Measurements from ENCODE around the gene HBZ. TPM values are rescaled to one million over a fixed set of nuclear protein-coding genes. Genes with fewer than 3 reads are reported as not detected.

Gene HBZ
- polyA plus RNA-seq, 4 donors = 1.0 TPM; not detected in 3

DNA sequence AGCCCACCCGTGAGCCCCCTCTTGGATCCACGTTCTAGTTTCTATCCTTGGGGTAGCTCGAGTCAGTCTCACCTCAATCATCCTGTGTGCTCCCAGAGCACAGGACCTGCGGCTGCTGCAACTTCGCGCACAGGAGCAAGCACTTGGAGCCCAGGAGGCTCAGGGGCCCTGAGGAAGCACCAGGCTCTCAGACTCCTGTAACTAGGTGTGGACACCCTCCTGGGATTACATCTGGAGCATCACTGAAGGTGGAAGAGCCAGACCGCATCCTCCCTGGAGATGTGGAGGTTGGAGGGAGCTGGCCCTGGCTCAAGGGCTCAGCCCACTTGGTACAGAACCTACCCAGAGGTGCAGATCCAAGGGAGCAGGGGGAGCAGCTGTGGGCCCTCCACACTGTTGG, 30.6 kb downstream of the HBZ start:
- Histone ChIP-seq H3K4me3 (ENCODE audit: low read depth in 1 of 3, low read length in 3 of 3) (no peak overlapping the region), H3K27ac (ENCODE audit: low read depth in 1 of 3, low read length in 2 of 3) (no peak overlapping the region), H3K9me3 (ENCODE audit: control insufficient read depth in 2 of 2, insufficient read depth in 1 of 2, low read depth in 1 of 2, low read length in 1 of 2) (peaks cover 0 to 4% of the 10 kb centered on the region in 2 donors), H3K4me1 (ENCODE audit: control insufficient read depth in 3 of 3, insufficient read depth in 2 of 3, low read depth in 1 of 3, low read length in 2 of 3) (peaks cover 0 to 10% (median 2%) of the 10 kb centered on the region in 3 donors), H3K27me3 (ENCODE audit: control insufficient read depth in 3 of 3, insufficient read depth in 3 of 3, low read length in 3 of 3) (peaks cover 6 to 25% (median 10%) of the 10 kb centered on the region in 3 donors), H3K36me3 (ENCODE audit: control insufficient read depth in 3 of 3, insufficient read depth in 2 of 3, low read depth in 1 of 3, low read length in 3 of 3) (peaks cover 0 to 23% (median 3%) of the 10 kb centered on the region in 3 donors)
- no peak for DNase-seq
- no peak for FAIRE-seq
- 72 to 79% (median 75%) methylated on average over 7 of the region's 7 CpGs for WGBS, 3 donors

DNA sequence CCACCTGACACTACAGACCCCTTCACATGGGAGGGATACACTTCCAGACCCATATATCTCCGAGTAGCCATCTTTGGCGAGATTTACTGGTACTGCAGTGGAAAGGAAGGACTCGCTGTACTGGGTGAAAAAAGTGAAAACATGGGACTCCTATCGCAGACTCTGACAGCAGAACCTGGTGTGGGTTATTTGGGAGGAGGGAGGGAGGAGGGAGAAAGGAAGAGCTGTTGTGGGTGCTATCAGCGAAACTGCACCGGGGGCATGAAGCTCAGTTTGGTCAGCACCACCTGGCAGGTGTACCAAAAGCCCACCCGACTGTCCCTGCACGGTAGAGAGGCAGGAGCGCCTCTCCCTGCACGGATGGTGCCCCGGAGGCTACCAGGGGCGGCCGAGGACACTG, 32.8 kb downstream of the HBZ start:
- no peak for DNase-seq
- no peak overlapping the region for H3K4me3 ChIP-seq (ENCODE audit: low read depth in 1 of 3, low read length in 3 of 3)
- H3K9me3 ChIP-seq (ENCODE audit: control insufficient read depth in 2 of 2, insufficient read depth in 1 of 2, low read depth in 1 of 2, low read length in 1 of 2) = no peaks in the 10 kb centered on the region
- H3K4me1 ChIP-seq (ENCODE audit: control insufficient read depth in 3 of 3, insufficient read depth in 2 of 3, low read depth in 1 of 3, low read length in 2 of 3) = peaks cover 0 to 10% (median 2%) of the 10 kb centered on the region in 3 donors
- H3K36me3 ChIP-seq (ENCODE audit: control insufficient read depth in 3 of 3, insufficient read depth in 2 of 3, low read depth in 1 of 3, low read length in 3 of 3) = peaks cover 7 to 44% (median 18%) of the 10 kb centered on the region in 3 donors
- no peak overlapping the region for H3K27ac ChIP-seq (ENCODE audit: low read depth in 1 of 3, low read length in 2 of 3)
- peaks cover 0 to 4% (median 4%) of the 10 kb centered on the region in 3 donors for H3K27me3 ChIP-seq (ENCODE audit: control insufficient read depth in 3 of 3, insufficient read depth in 3 of 3, low read length in 3 of 3)
- no peak for FAIRE-seq
- 87 to 92% (median 92%) methylated on average over 12 to 13 of the region's 13 CpGs for WGBS, 3 donors

DNA sequence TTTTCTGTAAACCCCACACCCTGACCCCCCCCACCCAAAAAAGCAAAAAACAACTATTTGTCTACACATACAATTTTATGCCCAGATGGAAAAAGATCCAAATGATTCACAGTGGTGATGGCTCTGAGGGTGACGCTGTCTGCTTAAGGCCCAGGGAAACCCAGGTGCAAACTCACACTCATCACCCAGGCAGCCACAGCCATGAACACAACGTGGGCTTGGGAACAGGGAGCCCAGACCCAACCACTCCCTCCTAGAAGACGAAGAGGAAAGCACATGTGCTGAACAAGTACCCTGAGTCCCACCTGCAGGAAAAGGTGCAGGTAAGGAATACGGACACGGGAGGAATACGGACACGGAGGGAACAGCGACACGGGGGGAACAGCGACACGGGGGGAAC, 33.2 kb downstream of the HBZ start:
- Histone ChIP-seq H3K27me3 (ENCODE audit: control insufficient read depth in 3 of 3, insufficient read depth in 3 of 3, low read length in 3 of 3) (peaks cover 0 to 4% (median under 1%) of the 10 kb centered on the region in 3 donors), H3K27ac (ENCODE audit: low read depth in 1 of 3, low read length in 2 of 3) (no peak overlapping the region), H3K36me3 (ENCODE audit: control insufficient read depth in 3 of 3, insufficient read depth in 2 of 3, low read depth in 1 of 3, low read length in 3 of 3) (peaks cover 8 to 49% (median 21%) of the 10 kb centered on the region in 3 donors), H3K4me3 (ENCODE audit: low read depth in 1 of 3, low read length in 3 of 3) (no peak overlapping the region), H3K4me1 (ENCODE audit: control insufficient read depth in 3 of 3, insufficient read depth in 2 of 3, low read depth in 1 of 3, low read length in 2 of 3) (peaks cover 0 to 7% (median 2%) of the 10 kb centered on the region in 3 donors), H3K9me3 (ENCODE audit: control insufficient read depth in 2 of 2, insufficient read depth in 1 of 2, low read depth in 1 of 2, low read length in 1 of 2) (no peaks in the 10 kb centered on the region)
- FAIRE-seq (no peak), DNase-seq (no peak)
- 74 to 89% (median 87%) methylated on average over 10 to 11 of the region's 11 CpGs for WGBS, 3 donors

DNA sequence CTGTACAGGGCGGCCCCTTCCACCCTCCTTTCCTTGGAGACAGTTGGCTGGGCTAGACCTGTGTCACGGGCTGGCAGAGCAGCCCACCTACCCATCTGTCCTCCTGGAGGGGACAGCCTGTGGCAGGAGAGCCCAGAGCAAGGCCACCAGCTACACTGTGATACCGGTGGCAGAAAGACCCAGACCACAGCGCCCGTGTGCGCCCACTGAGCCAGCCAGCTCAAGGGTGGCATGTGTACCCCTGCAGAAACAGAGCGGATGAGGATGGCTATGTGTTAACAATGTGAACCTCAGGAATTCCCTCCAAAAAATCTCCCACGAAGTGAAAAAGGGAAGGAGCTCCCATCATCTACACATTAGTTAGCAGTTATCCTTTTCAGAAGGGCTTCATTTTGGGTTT, 34.9 kb downstream of the HBZ start:
- no peaks in the 10 kb centered on the region for H3K27me3 ChIP-seq (ENCODE audit: control insufficient read depth in 3 of 3, insufficient read depth in 3 of 3, low read length in 3 of 3)
- DNase-seq (no peak), FAIRE-seq (no peak)
- no peak overlapping the region for H3K4me3 ChIP-seq (ENCODE audit: low read depth in 1 of 3, low read length in 3 of 3)
- no peaks in the 10 kb centered on the region for H3K4me1 ChIP-seq (ENCODE audit: control insufficient read depth in 3 of 3, insufficient read depth in 2 of 3, low read depth in 1 of 3, low read length in 2 of 3)
- peaks cover 10 to 65% (median 29%) of the 10 kb centered on the region in 3 donors for H3K36me3 ChIP-seq (ENCODE audit: control insufficient read depth in 3 of 3, insufficient read depth in 2 of 3, low read depth in 1 of 3, low read length in 3 of 3)
- H3K27ac ChIP-seq (ENCODE audit: low read depth in 1 of 3, low read length in 2 of 3) = no peak overlapping the region
- 96 to 97% (median 97%) methylated on average over 8 of the region's 8 CpGs for WGBS, 3 donors
- no peaks in the 10 kb centered on the region for H3K9me3 ChIP-seq (ENCODE audit: control insufficient read depth in 2 of 2, insufficient read depth in 1 of 2, low read depth in 1 of 2, low read length in 1 of 2)

DNA sequence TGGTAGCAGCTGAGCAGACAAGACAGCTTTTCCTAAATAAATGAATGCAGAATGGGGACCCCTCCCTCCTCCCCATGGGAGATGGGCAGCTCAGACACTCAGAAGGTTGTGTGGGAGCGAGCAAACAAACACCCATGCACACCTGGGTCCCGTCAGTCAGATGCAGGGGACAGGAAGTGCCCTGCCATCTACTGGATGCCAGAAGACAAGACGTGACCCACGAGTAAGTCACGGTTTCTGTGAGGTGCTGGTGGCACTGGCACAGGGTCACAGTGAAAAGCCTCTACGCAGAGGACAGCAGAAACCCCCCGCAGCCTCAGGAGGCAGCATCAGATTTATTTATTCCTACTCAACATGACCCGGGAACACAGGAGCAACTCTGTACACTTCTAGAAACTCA, 36.2 kb downstream of the HBZ start:
- H3K36me3 ChIP-seq (ENCODE audit: control insufficient read depth in 3 of 3, insufficient read depth in 2 of 3, low read depth in 1 of 3, low read length in 3 of 3) = peaks cover 13 to 75% (median 31%) of the 10 kb centered on the region in 3 donors
- H3K4me3 ChIP-seq (ENCODE audit: low read depth in 1 of 3, low read length in 3 of 3) = no peak overlapping the region
- H3K4me1 ChIP-seq (ENCODE audit: control insufficient read depth in 3 of 3, insufficient read depth in 2 of 3, low read depth in 1 of 3, low read length in 2 of 3) = no peaks in the 10 kb centered on the region
- FAIRE-seq = no peak
- no peak overlapping the region for H3K27ac ChIP-seq (ENCODE audit: low read depth in 1 of 3, low read length in 2 of 3)
- no peaks in the 10 kb centered on the region for H3K27me3 ChIP-seq (ENCODE audit: control insufficient read depth in 3 of 3, insufficient read depth in 3 of 3, low read length in 3 of 3)
- no peak for DNase-seq
- WGBS, 3 donors = 63 to 71% (median 65%) methylated on average over 8 of the region's 8 CpGs
- H3K9me3 ChIP-seq (ENCODE audit: control insufficient read depth in 2 of 2, insufficient read depth in 1 of 2, low read depth in 1 of 2, low read length in 1 of 2) = no peaks in the 10 kb centered on the region

DNA sequence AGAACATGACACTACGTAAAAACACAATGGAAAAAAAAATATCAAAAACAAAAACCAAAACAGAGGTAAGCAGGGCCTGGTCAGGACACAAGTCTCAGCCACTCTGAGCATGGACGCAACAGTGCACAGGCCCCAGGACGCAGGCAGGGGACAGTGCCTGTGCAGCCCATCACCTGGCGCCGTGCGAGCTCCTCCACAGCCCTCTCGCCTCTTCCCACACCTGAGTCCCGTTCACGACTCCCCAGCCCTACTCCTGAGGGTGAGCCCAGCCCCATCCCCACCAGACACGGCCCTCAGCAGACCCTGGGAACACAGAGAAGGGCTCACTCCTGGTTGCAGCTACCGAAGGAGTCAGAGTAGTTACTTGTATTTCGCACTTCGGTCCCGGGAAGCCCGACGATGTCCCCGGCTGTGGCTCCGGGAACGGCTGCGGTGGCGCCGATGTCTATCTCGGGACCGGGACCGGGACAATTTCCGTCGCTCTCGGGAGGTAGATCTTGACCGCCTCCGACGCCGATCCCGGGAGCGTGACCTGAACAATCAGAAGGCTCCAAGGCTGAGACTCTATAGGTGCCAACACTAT, 37.3 kb downstream of the HBZ start:
- WGBS, 3 donors = 94 to 96% (median 95%) methylated on average over 32 to 34 of the region's 34 CpGs
- Histone ChIP-seq H3K36me3 (ENCODE audit: control insufficient read depth in 3 of 3, insufficient read depth in 2 of 3, low read depth in 1 of 3, low read length in 3 of 3) (peaks cover 19 to 85% (median 37%) of the 10 kb centered on the region in 3 donors), H3K4me1 (ENCODE audit: control insufficient read depth in 3 of 3, insufficient read depth in 2 of 3, low read depth in 1 of 3, low read length in 2 of 3) (no peaks in the 10 kb centered on the region), H3K27me3 (ENCODE audit: control insufficient read depth in 3 of 3, insufficient read depth in 3 of 3, low read length in 3 of 3) (no peaks in the 10 kb centered on the region), H3K27ac (ENCODE audit: low read depth in 1 of 3, low read length in 2 of 3) (no peak overlapping the region), H3K9me3 (ENCODE audit: control insufficient read depth in 2 of 2, insufficient read depth in 1 of 2, low read depth in 1 of 2, low read length in 1 of 2) (no peaks in the 10 kb centered on the region), H3K4me3 (ENCODE audit: low read depth in 1 of 3, low read length in 3 of 3) (no peak overlapping the region)
- DNase-seq (no peak), FAIRE-seq (no peak)

DNA sequence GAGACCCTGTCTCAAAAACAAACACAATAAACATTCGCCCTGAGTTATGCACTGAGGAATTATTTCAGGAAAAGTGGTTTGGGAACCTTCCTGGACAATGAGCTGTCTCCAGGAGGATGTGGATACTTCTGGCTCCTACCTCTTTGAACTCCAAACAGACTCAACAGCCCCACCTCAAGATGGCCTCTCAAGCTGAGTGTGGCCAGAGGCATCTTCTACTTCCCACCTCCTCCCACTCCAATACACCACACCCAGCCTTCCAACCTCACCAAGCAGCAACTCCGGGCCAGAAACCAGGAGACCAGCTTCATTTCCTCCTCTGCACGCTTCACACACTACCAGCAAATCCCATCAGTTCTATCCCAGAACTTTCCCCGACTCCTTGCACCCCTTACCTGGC, 39.4 kb downstream of the HBZ start:
- H3K9me3 ChIP-seq (ENCODE audit: control insufficient read depth in 2 of 2, insufficient read depth in 1 of 2, low read depth in 1 of 2, low read length in 1 of 2) = no peaks in the 10 kb centered on the region
- no peak overlapping the region for H3K4me3 ChIP-seq (ENCODE audit: low read depth in 1 of 3, low read length in 3 of 3)
- H3K27me3 ChIP-seq (ENCODE audit: control insufficient read depth in 3 of 3, insufficient read depth in 3 of 3, low read length in 3 of 3) = no peaks in the 10 kb centered on the region
- no peaks in the 10 kb centered on the region for H3K4me1 ChIP-seq (ENCODE audit: control insufficient read depth in 3 of 3, insufficient read depth in 2 of 3, low read depth in 1 of 3, low read length in 2 of 3)
- peaks cover 20 to 97% (median 45%) of the 10 kb centered on the region in 3 donors for H3K36me3 ChIP-seq (ENCODE audit: control insufficient read depth in 3 of 3, insufficient read depth in 2 of 3, low read depth in 1 of 3, low read length in 3 of 3)
- 93 to 96% (median 94%) methylated on average over 4 of the region's 4 CpGs for WGBS, 3 donors
- FAIRE-seq = no peak
- no peak overlapping the region for H3K27ac ChIP-seq (ENCODE audit: low read depth in 1 of 3, low read length in 2 of 3)
- DNase-seq = no peak

DNA sequence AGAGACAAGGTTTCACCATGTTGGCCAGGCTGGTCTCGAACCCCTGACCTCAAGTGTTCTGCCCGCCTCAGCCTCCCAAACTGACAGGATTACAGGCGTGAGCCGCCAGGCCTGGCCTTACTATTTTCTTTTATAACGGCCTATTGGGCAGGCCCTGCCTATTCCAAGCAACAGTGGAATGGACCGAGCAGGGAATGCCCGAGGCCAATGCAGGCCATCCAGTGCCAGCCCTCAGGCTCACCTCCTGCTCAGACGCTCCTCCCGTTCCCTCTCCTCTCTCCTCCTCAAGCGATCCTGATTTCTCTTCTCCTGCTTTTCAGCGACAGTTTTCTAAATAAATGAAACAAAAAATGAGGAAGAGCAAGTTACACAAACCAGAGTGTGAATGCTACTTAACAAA, 40.2 kb downstream of the HBZ start:
- Histone ChIP-seq H3K36me3 (ENCODE audit: control insufficient read depth in 3 of 3, insufficient read depth in 2 of 3, low read depth in 1 of 3, low read length in 3 of 3) (peaks cover 23 to 98% (median 42%) of the 10 kb centered on the region in 3 donors), H3K4me1 (ENCODE audit: control insufficient read depth in 3 of 3, insufficient read depth in 2 of 3, low read depth in 1 of 3, low read length in 2 of 3) (no peaks in the 10 kb centered on the region), H3K4me3 (ENCODE audit: low read depth in 1 of 3, low read length in 3 of 3) (no peak overlapping the region), H3K27me3 (ENCODE audit: control insufficient read depth in 3 of 3, insufficient read depth in 3 of 3, low read length in 3 of 3) (no peaks in the 10 kb centered on the region), H3K27ac (ENCODE audit: low read depth in 1 of 3, low read length in 2 of 3) (no peak overlapping the region), H3K9me3 (ENCODE audit: control insufficient read depth in 2 of 2, insufficient read depth in 1 of 2, low read depth in 1 of 2, low read length in 1 of 2) (no peaks in the 10 kb centered on the region)
- FAIRE-seq (no peak), DNase-seq (no peak)
- 94 to 97% (median 96%) methylated on average over 11 of the region's 11 CpGs for WGBS, 3 donors

DNA sequence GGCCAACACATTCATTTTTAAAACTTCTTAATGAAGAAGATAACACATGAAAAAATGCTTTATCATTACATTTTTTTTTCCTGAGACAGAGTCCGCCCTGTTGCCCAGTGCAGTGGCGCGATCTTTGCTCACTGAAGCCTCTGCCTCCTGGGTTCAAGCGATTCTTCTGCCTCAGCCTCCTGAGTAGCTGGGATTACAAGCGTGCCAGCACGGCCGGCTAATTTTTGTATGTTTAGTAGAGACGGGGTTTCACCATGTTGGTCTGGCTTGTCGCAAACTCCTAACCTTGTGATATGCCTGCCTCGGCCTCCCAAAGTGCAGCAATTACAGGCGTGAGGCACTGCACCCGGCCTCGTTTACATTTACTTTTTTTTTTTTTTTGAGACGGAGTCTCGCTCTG, 41.0 kb downstream of the HBZ start:
- H3K36me3 ChIP-seq (ENCODE audit: control insufficient read depth in 3 of 3, insufficient read depth in 2 of 3, low read depth in 1 of 3, low read length in 3 of 3) = peaks cover 26 to 97% (median 41%) of the 10 kb centered on the region in 3 donors

More for the DNA sequence above, 41.0 kb downstream of the HBZ start:
- no peaks in the 10 kb centered on the region for H3K27me3 ChIP-seq (ENCODE audit: control insufficient read depth in 3 of 3, insufficient read depth in 3 of 3, low read length in 3 of 3)
- 93 to 98% (median 97%) methylated on average over 12 to 15 of the region's 15 CpGs for WGBS, 3 donors
- no peak overlapping the region for H3K27ac ChIP-seq (ENCODE audit: low read depth in 1 of 3, low read length in 2 of 3)
- H3K4me3 ChIP-seq (ENCODE audit: low read depth in 1 of 3, low read length in 3 of 3) = no peak overlapping the region
- no peaks in the 10 kb centered on the region for H3K9me3 ChIP-seq (ENCODE audit: control insufficient read depth in 2 of 2, insufficient read depth in 1 of 2, low read depth in 1 of 2, low read length in 1 of 2)
- no peak for DNase-seq
- no peaks in the 10 kb centered on the region for H3K4me1 ChIP-seq (ENCODE audit: control insufficient read depth in 3 of 3, insufficient read depth in 2 of 3, low read depth in 1 of 3, low read length in 2 of 3)
- no peak for FAIRE-seq

All from small intestine (tissue), 7 donors.